ENCODE results near the gene GRIN2A.

GRIN2A gene

DNA sequence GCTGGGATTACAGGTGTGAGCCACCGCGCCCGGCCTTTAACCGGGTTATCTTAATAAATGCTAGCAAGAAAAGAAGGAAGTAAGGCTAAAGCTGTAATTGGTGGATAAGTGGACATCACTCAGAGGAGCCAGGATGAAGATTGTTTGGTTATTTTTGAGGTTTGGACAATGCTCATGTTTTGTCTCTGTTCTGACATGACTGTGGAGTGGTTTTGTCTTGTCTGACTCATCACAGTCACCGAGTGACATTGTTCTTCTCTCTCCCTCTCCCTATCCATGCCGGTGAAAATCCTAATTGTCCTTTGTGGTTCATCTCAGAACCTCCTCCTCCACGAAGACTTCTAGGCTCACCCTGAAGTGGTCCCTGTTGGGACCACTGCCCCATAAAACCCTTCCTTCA lies 23.5 kb upstream of the GRIN2A start:
- Histone ChIP-seq H3K27me3 (ENCODE audit: insufficient read depth, insufficient read length) (no peaks in the 10 kb centered on the region), H3K4me1 (ENCODE audit: insufficient read depth, insufficient read length) (peaks cover under 1% of the 10 kb centered on the region), H3K36me3 (ENCODE audit: insufficient read depth, insufficient read length, low read length) (no peaks in the 10 kb centered on the region), H3K9ac (ENCODE audit: insufficient read length, low read depth) (no peak overlapping the region), H3K4me3 (ENCODE audit: insufficient read length, low read depth) (no peak overlapping the region), H3K9me3 (ENCODE audit: insufficient read depth, low read length) (peaks cover 8% of the 10 kb centered on the region)
- TF ChIP-seq YY1 (IDR thresholded peaks at IDR 0.05; ENCODE audit: insufficient read depth, insufficient read length) = no peak
- TF ChIP-seq SUZ12 (IDR thresholded peaks at IDR 0.05; ENCODE audit: extremely low read depth, insufficient read depth, insufficient read length) = no peak
- no peak for TF ChIP-seq ZNF274 (IDR thresholded peaks at IDR 0.05; ENCODE audit: low read depth, low read length)
- no peak for DNase-seq (ENCODE audit: low read depth, low spot score)

DNA sequence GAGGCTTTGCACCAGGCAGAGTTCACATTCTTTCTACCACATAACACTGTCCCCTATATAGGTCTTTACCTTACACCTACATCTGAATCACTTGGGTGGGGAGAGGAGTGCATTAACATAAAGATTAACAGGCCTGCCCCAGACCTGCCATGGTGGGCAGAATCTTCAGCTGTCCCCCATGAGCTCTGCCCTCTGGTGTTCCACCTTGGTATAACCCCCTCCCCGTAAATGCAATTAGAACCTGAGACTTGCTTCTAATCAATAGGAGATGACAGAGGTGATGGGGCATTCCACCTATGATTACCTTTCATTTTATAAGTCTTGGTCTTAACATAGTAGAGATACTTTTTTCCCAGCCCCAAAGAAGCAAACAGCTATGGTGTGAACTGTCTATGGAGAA lies 20.4 kb upstream of the GRIN2A start:
- Histone ChIP-seq H3K9me3 (ENCODE audit: insufficient read depth, low read length) (peaks cover 8% of the 10 kb centered on the region), H3K9ac (ENCODE audit: insufficient read length, low read depth) (no peak overlapping the region), H3K4me3 (ENCODE audit: insufficient read length, low read depth) (no peak overlapping the region), H3K36me3 (ENCODE audit: insufficient read depth, insufficient read length, low read length) (no peaks in the 10 kb centered on the region), H3K27me3 (ENCODE audit: insufficient read depth, insufficient read length) (no peaks in the 10 kb centered on the region), H3K4me1 (ENCODE audit: insufficient read depth, insufficient read length) (no peaks in the 10 kb centered on the region)
- TF ChIP-seq YY1 (IDR thresholded peaks at IDR 0.05; ENCODE audit: insufficient read depth, insufficient read length) (no peak), ZNF274 (IDR thresholded peaks at IDR 0.05; ENCODE audit: low read depth, low read length) (no peak), SUZ12 (IDR thresholded peaks at IDR 0.05; ENCODE audit: extremely low read depth, insufficient read depth, insufficient read length) (no peak)
- DNase-seq (ENCODE audit: low read depth, low spot score) = no peak

- DNase-seq (ENCODE audit: low read depth, low spot score) = no peak
- H3K4me3 ChIP-seq (ENCODE audit: insufficient read length, low read depth) = no peak overlapping the region
- H3K36me3 ChIP-seq (ENCODE audit: insufficient read depth, insufficient read length, low read length) = no peaks in the 10 kb centered on the region
- TF ChIP-seq ZNF274 (IDR thresholded peaks at IDR 0.05; ENCODE audit: low read depth, low read length) (no peak), SUZ12 (IDR thresholded peaks at IDR 0.05; ENCODE audit: extremely low read depth, insufficient read depth, insufficient read length) (no peak), YY1 (IDR thresholded peaks at IDR 0.05; ENCODE audit: insufficient read depth, insufficient read length) (no peak)
- no peaks in the 10 kb centered on the region for H3K4me1 ChIP-seq (ENCODE audit: insufficient read depth, insufficient read length)
- no peaks in the 10 kb centered on the region for H3K27me3 ChIP-seq (ENCODE audit: insufficient read depth, insufficient read length)
- no peak overlapping the region for H3K9ac ChIP-seq (ENCODE audit: insufficient read length, low read depth)
- peaks cover 8% of the 10 kb centered on the region for H3K9me3 ChIP-seq (ENCODE audit: insufficient read depth, low read length)
These were observed 18.7 kb upstream of the GRIN2A start for GRCh38 chr16:10200637-10201586.

DNA sequence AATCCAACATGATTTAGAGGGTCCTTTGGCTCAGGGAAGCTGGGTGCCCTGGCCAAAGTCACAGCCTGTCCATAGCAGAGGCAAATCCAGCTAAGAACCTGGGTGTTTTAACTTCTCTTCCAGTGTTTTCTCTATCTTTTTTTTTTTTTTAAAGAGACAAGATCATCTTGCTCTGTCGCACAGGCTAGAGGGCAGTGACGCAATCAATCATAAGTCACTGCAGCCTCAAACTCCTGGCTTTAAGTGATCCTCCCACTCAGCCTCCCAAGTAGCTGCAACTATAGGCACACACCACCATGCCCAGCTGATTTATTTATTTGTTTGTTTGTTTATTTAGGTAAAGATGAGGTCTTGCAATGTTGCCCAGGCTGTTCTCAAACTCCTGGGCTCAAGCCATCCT lies 14.8 kb upstream of the GRIN2A start:
- H3K36me3 ChIP-seq (ENCODE audit: insufficient read depth, insufficient read length, low read length) = no peaks in the 10 kb centered on the region
- no peaks in the 10 kb centered on the region for H3K4me1 ChIP-seq (ENCODE audit: insufficient read depth, insufficient read length)
- H3K9ac ChIP-seq (ENCODE audit: insufficient read length, low read depth) = no peak overlapping the region
- no peak for TF ChIP-seq ZNF274 (IDR thresholded peaks at IDR 0.05; ENCODE audit: low read depth, low read length)
- no peak for TF ChIP-seq YY1 (IDR thresholded peaks at IDR 0.05; ENCODE audit: insufficient read depth, insufficient read length)
- no peak for TF ChIP-seq SUZ12 (IDR thresholded peaks at IDR 0.05; ENCODE audit: extremely low read depth, insufficient read depth, insufficient read length)
- H3K27me3 ChIP-seq (ENCODE audit: insufficient read depth, insufficient read length) = no peaks in the 10 kb centered on the region
- DNase-seq (ENCODE audit: low read depth, low spot score) = no peak
- no peaks in the 10 kb centered on the region for H3K9me3 ChIP-seq (ENCODE audit: insufficient read depth, low read length)
- no peak overlapping the region for H3K4me3 ChIP-seq (ENCODE audit: insufficient read length, low read depth)

- no peak for DNase-seq (ENCODE audit: low read depth, low spot score)
- Histone ChIP-seq H3K4me3 (ENCODE audit: insufficient read length, low read depth) (no peak overlapping the region), H3K36me3 (ENCODE audit: insufficient read depth, insufficient read length, low read length) (no peaks in the 10 kb centered on the region), H3K9ac (ENCODE audit: insufficient read length, low read depth) (no peak overlapping the region), H3K9me3 (ENCODE audit: insufficient read depth, low read length) (no peaks in the 10 kb centered on the region), H3K27me3 (ENCODE audit: insufficient read depth, insufficient read length) (no peaks in the 10 kb centered on the region), H3K4me1 (ENCODE audit: insufficient read depth, insufficient read length) (no peaks in the 10 kb centered on the region)
- TF ChIP-seq ZNF274 (IDR thresholded peaks at IDR 0.05; ENCODE audit: low read depth, low read length) = no peak
- TF ChIP-seq SUZ12 (IDR thresholded peaks at IDR 0.05; ENCODE audit: extremely low read depth, insufficient read depth, insufficient read length) = no peak
- TF ChIP-seq YY1 (IDR thresholded peaks at IDR 0.05; ENCODE audit: insufficient read depth, insufficient read length) = no peak
These were observed 8.9 kb upstream of the GRIN2A start for GRCh38 chr16:10191096-10191495.

DNA sequence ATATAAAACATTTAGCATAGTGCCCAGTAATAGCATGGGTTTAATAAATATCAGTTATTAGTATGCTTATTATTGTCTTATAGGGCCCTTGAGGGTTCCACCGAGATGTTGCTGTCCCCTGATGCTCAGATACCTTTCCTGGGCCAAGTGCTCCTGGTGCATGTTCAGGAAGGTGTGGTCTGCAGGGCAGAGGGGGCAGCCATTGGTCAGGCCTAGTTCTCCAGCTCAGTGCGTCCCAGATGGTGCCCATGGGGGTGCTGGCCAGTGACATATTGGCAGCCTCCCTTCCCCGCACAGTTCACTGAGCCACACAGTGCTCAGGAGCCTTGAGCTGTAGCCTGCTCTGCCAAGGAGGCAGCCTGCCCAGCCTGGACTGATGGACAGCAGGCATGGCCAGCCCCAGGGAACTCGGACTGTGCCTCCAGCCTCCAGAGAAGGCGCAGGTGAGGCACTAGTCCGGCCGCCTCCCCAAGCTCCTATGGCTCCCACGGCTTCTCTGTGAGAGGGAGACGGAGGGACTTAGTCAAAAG lies 7.7 kb upstream of the GRIN2A start:
- DNase-seq (ENCODE audit: low read depth, low spot score) = no peak
- Histone ChIP-seq H3K9me3 (ENCODE audit: insufficient read depth, low read length) (no peaks in the 10 kb centered on the region), H3K9ac (ENCODE audit: insufficient read length, low read depth) (no peak overlapping the region), H3K4me3 (ENCODE audit: insufficient read length, low read depth) (no peak overlapping the region), H3K4me1 (ENCODE audit: insufficient read depth, insufficient read length) (no peaks in the 10 kb centered on the region), H3K27me3 (ENCODE audit: insufficient read depth, insufficient read length) (no peaks in the 10 kb centered on the region), H3K36me3 (ENCODE audit: insufficient read depth, insufficient read length, low read length) (no peaks in the 10 kb centered on the region)
- TF ChIP-seq ZNF274 (IDR thresholded peaks at IDR 0.05; ENCODE audit: low read depth, low read length) (no peak), YY1 (IDR thresholded peaks at IDR 0.05; ENCODE audit: insufficient read depth, insufficient read length) (no peak), SUZ12 (IDR thresholded peaks at IDR 0.05; ENCODE audit: extremely low read depth, insufficient read depth, insufficient read length) (no peak)

DNA sequence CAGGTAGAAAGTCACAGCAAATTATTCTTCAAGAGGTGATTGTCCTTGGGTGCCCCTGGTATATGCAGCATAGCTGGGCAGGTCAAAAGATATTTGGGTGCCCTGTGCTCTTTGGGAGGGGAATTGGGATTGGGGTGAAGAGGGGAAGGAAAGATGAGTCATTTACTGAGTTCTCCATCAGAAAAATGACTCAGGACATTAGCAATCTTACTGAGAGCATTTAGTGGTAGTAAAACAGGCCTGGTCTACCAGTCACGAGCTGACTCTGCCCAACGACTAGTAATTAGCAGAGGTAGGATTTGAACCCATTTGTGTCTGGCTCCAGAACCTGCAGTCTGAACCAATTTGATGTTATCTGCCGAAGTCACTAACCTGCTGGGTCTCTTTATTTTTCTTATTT lies 6.0 kb upstream of the GRIN2A start:
- Histone ChIP-seq H3K4me3 (ENCODE audit: insufficient read length, low read depth) (no peak overlapping the region), H3K36me3 (ENCODE audit: insufficient read depth, insufficient read length, low read length) (no peaks in the 10 kb centered on the region), H3K9ac (ENCODE audit: insufficient read length, low read depth) (no peak overlapping the region), H3K4me1 (ENCODE audit: insufficient read depth, insufficient read length) (no peaks in the 10 kb centered on the region), H3K27me3 (ENCODE audit: insufficient read depth, insufficient read length) (peaks cover 10% of the 10 kb centered on the region), H3K9me3 (ENCODE audit: insufficient read depth, low read length) (no peaks in the 10 kb centered on the region)
- DNase-seq (ENCODE audit: low read depth, low spot score) = no peak
- no peak for TF ChIP-seq YY1 (IDR thresholded peaks at IDR 0.05; ENCODE audit: insufficient read depth, insufficient read length)
- no peak for TF ChIP-seq ZNF274 (IDR thresholded peaks at IDR 0.05; ENCODE audit: low read depth, low read length)
- no peak for TF ChIP-seq SUZ12 (IDR thresholded peaks at IDR 0.05; ENCODE audit: extremely low read depth, insufficient read depth, insufficient read length)

Data from NT2/D1 (cell line).